NCI-H1048 (cell line): ENCODE measurements around the gene SPEM1.

ENCODE experiments used
- DNase-seq: peaks from one replicate; lab custom pipeline; 2025; lab: John Stamatoyannopoulos, UW

The SPEM1 gene

DNA sequence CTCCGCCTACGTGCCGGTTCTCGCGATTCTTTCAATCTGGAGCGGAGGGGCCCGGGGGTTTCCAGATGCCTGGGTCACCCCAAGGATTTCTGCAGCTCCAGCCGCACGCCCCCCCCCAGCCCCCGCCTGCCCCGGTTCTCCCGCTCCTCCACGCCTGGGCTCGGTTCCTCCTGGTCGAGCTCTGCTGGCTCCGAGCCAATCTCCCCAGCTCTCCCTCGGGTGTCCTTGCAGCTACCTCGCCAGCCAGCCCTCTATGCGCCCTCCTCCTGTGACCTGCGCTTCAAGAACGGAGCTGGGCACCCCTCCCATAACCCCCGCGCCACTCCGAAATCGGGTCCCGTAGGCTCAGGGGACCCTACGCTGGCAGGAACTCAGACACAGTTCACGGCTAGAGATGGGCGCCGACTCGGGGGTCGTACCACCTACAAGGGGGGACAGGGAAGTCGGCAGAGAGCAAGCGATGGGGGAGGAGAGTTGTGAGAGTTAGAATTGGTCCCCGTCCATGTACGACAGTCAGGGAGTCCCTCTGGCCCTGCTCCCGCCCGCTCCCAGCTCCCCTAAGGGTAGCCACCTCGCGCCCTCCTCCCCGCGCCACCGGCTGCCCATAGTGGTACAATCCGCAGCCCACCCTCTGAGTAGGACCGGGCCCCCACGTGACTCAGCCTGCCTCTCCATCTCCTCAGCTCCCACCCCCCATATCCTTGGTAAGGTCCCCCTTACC, 20.1 kb downstream of the SPEM1 start:
- no peak for DNase-seq

GRCh38 chr17:7440834-7441195, 20.7 kb downstream of the SPEM1 start:
- no peak for DNase-seq

DNA sequence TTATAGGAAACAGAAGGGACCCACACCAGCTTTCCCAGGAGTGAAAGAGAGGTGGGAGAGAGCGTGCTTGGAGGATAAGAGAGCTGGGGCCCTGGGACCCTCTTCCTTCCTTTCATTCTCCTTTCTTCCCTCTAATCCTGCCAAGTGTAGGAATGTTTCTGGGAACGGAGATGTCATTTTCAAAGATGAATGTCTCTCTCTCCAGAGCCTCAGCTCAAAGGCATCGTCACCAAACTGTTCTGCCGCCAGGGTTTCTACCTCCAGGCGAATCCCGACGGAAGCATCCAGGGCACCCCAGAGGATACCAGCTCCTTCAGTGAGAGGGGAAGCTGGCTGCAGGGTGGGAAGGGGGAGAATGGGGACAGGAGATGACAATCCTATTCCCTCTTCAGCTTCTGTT, 21.1 kb downstream of the SPEM1 start:
- DNase-seq: no peak

DNA sequence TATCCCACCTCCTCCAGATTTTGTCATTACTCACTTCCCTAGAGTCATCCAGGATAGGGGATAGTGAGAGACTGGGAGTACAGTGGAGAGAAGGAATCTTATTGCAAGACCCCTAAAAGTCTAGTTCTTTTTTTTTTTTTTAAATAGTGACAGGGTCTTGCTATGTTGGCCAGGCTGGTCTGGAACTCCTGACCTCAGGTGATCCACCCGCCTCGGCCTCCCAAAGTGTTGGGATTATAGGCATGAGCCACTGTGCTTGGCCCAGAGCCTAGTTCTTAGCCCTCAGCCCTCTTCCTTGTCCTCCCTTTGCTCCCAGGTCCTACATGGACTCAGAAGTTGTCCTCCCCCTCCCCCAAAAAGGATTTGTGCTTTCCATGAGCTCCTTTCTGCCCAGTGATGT, 22.0 kb downstream of the SPEM1 start:
- no peak for DNase-seq

DNA sequence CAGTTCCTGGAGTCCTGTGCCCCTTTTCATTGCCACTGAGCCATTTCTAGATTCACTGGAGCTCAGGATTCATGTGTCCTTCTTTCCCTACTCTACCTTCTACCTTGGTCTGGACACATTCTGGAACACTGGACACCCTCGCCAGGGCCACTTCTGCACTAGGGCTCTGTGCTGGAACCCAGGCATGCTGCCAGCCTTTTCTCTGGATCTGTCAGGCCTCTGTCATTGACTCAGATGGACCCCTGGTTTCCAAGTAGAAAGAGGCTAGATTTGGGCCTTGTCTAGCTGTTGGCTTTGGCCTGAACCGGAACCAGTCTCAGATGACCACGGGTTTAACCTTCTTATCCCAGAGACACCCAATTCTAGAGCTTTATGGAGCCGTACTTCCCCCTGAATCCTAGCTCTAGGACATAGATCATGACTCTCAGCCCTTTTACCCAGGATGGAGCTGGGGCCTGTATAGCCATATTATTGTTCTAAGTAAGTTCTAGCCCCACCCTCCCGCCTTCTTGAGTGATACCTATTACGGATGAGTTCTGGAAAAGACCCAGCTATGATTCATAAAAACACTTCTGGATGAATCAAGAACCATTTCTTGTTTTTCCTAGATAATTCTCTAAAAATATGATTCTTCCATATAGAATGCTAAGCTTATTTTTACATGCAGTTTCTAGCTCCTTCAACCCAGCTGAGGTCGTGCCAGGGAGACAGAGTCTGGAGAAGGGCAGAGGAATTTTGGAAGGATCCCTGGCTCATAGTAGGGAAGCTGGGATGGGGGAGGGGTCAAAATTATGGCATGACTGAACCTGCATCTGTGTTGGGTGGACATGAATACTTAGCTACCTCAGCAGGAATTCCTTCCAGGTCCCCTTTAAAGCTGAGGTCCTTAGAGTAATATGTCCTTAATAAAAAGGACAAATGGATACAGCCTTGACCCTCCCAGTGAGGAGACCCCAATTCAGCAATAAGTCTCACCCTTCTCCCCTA, 23.7 kb downstream of the SPEM1 start:
- no peak for DNase-seq

DNA sequence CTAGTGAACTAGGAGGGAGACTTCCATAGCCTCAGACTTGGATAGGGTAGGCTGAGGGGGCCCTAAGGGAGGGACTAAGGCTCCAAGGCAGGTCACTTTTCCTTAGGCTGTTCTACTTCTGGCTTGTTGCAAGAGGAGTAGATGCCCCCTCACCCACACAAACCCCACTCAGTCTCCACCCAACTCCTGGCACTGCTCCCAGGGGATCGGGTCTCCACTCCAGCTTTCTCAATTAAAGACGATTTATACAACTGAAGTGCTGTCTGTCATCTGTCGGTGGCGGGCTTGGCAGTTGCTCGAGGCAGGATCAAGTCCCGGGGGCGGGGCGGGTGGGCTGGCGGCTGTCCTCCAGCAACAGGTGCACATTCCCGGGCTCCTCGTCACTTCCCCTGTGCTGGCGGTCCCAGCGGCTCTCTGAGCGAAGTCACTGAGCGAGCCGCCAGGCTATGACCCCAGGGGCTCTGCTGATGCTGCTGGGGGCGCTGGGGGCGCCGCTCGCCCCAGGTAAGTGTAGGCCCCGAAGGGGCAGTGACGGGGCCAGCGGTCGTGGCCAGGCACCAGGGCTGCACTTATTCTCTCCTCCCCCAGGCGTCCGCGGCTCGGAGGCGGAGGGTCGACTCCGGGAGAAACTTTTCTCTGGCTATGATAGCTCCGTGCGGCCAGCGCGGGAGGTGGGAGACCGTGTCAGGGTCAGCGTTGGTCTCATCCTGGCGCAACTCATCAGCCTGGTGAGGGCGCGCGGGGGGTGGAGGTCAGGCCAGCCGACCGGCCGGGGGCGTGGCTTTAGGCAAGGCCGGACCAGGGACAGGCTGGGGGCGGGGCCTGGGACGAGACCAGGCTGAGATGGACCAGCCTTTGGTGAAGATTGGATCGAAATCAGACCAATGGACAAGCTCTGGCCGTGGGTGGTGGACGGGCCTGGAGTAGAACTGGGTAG, 24.8 kb downstream of the SPEM1 start, which contains the start of gene CHRNB1:
Gene CHRNB1 (plus strand): TSS at position 380 of the 937 bp plus-strand sequence. CDS start 67 bp downstream, at position 447.
- DNase-seq: no peak

- DNase-seq: no peak
Observed at GRCh38 chr17:7445619-7445968, 25.5 kb downstream of the SPEM1 start.

DNA sequence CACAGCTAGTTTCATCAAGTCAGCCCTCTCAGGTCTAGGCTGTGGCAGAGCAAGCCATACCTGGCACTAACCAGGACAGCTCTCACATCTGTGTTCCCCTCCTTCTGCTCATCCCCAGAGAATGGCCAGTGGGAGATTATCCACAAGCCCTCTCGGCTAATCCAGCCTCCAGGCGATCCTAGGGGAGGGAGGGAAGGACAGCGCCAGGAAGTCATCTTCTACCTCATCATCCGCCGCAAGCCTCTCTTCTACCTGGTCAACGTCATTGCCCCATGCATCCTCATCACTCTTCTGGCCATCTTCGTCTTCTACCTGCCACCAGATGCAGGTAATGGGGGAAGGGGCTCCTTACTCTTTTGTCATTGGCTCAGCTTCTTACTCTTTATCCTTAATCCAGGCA, 28.3 kb downstream of the SPEM1 start:
- DNase-seq: no peak

DNA sequence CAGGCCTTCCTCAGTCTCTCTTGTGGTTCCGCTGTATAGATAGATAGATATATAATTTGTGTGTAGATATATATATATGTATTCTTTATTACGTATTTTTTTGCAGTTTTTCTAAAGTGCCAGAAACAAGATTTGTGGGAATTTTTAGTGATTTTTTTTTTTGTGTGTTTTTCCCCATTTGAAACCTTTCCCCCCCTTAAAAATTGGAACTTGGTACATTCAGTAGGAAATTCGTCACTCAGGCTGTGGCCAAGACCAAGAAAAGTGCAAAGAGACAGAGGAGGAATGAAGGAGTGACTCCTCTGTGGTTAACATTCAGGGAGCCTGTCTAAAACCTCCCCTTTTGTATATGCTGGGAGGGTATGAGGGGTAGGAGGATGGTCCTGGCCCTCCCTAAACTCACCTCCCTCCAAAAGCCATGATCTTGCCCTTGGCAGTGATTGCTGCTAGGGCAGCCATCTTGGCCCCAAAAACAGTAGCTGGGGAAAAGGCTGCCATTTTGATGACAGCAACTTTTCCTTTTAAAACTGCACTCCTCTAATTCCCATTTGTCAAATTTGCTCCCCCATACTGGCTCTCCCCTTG, 39.9 kb downstream of the SPEM1 start:
- DNase-seq: no peak

DNA sequence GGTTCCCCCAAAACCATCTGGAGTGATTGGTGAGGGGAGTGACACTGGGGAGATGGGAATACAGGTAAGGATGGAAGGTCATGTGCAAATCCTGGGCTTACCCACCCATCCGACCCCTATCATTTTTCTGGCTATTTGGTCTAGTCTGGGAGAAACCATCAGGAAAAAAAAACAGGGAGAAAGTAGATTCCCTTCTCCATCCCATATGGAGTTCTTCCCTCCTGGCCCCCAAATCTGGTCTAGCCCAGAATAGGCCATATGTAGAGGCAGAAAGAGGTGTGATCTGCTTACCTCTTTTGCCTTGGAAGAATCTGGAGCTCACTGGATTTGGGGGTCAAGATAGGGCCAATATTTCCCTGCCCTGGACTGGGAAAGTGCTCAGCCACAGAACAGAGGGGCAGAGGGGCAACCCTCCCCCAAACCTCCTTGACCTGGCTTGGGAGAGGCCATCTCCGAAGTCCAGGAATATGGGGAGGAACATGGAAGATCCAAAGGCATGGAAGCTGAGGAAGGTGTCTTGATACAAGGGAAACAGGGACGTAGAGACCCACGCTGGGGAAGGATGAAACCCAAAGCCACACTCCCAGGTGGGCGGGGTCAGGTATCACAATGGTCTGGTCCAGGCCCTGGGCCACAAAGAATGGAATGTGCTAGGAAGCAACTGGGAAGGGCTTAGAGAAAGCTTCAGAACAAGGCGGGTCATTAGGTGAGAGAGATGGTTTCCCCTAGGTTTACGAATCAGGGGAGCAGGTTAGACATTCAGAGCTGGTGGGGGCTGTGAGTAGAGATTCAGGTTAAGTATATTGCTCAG, 40.9 kb downstream of the SPEM1 start:
- no peak for DNase-seq

DNA sequence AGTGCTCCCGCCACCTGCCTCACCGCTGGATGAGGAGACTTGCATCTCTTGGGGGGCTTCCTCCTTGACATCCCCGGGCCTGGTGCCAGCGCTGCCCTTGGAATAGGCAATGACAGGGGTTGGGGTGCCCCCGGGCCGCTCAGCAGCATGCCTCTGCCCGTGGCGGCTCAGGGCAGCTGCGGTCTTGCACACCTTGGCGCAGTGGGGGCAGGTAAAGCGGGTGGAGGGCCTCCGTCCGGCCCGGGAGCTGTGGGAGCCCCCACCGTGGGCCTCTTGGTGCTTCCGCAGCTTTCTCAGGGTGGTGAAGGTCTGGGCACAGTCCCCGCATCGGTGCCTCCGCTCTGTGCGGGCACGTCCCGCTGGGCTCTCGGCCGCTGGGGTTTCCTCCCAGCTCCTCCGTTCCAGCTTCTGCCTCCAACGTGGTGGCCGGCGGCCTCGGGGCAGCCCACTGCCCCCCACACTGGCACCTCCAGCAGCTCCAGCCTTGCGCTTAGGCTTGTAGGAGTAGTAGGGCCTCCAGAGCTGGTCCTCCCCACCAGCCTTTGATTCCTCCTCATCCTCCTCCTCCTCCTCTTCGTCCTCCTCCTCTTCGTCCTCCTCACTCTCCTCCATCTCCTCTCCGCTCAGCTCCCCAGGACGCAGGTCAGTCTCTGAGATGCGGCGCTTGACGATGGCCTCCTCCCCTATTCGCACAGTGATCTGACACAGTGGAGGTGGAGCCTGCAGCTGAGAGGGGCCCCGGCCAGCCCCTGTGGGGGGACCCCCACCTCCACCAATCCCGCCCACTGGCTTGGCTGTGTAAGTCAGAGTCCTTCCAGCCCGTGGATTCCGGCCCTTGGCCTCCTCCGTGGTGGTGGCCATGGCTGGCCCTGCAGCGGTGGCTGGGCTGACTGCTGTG, 42.6 kb downstream of the SPEM1 start:
- no peak for DNase-seq

DNA sequence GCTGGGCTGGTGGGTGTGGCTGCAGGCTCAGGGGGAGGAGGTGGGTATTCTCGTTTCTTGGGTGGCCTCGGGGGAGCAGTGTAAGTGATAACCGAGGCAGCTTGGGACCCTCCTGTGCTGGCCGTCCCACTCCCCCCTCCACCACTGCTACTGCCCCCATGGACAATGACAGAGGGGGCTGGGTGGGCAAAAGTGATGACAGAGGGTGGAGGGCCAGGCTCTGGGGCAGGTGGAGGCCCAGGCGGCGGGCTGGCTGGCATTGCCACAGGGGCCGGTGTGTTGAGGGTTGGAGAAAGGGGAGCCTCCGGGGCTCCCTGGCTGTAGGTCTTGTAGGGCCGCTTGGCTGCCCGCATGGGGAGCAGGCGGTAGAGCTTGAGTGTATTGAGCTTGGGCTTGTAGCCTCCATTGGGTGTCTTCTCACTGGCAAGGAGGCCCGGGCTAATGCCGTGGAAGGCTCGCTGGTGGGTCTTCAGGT, 43.3 kb downstream of the SPEM1 start:
- DNase-seq: no peak

DNA sequence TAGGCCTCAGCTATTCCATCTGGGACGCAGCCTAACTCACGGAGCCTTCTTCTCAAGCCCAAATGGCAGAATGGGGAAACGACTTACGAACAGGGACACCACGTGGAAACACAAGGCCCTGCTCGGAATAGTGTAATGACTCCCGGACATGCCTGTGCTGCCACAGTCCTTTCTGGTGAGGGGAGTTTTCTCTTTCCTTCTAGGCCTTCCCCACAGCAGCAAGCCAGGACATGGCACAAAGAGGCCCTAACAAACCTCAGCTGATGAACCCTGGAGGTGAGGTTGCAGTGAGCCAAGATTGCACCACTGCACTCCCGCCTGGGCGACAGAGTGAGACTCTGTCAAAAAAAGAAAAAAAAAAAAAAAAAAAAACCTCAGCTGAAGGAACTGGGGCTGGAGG, 44.0 kb downstream of the SPEM1 start:
- no peak for DNase-seq

DNA sequence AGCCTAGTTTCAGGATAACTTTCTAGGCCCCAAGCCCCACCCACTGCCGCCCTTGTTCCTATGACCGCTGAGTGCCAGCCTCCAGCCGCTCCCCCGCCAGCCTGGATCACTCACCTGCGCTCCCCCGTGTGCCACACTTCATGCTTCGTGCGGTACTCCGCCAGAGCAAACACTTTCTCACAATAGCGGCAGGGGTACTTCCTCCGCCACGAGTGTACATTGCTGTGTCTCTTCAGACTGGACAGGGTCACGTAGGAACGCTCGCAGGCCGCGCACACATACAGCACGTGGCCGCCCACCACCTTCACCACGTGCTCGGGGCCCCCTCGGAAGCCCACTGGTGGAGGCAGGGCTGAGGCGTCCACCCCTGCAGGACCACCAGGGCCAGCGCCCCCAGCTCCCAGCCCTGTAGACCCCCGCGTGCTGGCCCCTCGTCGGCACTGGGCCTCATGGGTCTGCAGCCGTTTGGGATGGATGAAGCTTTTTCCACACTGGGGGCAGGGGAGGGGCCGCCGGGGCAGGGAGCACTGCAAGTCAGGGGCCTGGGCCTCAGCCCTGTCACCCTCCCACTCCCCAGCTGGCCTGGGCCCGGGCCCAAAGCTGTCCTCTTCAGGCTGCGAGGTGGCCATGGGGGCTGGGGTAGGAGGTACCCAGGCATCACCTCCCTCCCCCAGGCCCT, 45.6 kb downstream of the SPEM1 start:
- no peak for DNase-seq

GRCh38 chr17:7466318-7466638, 46.2 kb downstream of the SPEM1 start:
- DNase-seq: no peak

GRCh38 chr17:7466639-7467341, 46.7 kb downstream of the SPEM1 start:
- DNase-seq: no peak

GRCh38 chr17:7467498-7467897, 47.4 kb downstream of the SPEM1 start:
- no peak for DNase-seq

DNA sequence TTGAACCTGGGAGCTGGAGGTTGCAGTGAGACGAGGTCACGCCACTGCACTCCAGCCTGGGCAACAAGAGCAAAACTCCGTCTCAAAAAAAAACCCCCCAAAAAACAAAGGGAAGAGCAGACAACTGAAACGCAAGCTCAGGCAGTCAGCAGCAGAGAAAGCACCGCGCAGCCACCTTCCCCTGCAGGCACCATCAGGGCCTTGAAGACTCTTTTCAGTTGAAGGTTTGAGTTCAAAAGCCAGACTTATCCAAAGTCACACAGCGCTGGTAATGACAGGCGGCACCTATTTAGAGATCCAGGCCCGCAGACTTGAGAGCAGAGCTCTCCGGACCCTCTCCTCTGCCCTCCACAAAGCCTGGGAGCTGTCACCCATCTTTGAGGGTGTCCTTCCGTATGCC, 48.2 kb downstream of the SPEM1 start:
- no peak for DNase-seq
